Endothelial cell of umbilical vein (primary cell): ENCODE data around the gene ZIC2.

Experiments
- JUN ChIP-seq: IDR thresholded peaks from 2 replicates; pipeline ENCODE4 v1.6.1; 2011; ENCODE audit warnings: borderline replicate concordance, low read depth; ENCODE audit not compliant: insufficient read length, insufficient read depth
- POLR2A ChIP-seq: IDR thresholded peaks from 2 replicates; pipeline ENCODE4 v1.6.1; 2012; ENCODE audit warnings: low read depth, mild to moderate bottlenecking, control low read depth, low read length
- POLR2AphosphoS5 ChIP-seq: IDR thresholded peaks from 2 replicates; pipeline ENCODE4 v1.6.1; 2012; ENCODE audit warnings: low read depth, mild to moderate bottlenecking, control low read depth, low read length, moderate library complexity; ENCODE audit not compliant: insufficient read depth
- TF ChIP-seq, protein P1 (sequence below), 2 donors: IDR thresholded peaks; 1 replicate in 1 of 2; 2 replicates in 1 of 2; pipeline ENCODE4 v1.5.1; 2011; ENCODE audit warnings: low read length in 2 of 2, mild to moderate bottlenecking in 2 of 2, moderate library complexity in 2 of 2, control low read depth in 1 of 2, inconsistent platforms in 1 of 2, low read depth in 1 of 2; ENCODE audit not compliant: insufficient read depth in 1 of 2; ENCODE audit errors: extremely low read depth in 1 of 2

DNA sequence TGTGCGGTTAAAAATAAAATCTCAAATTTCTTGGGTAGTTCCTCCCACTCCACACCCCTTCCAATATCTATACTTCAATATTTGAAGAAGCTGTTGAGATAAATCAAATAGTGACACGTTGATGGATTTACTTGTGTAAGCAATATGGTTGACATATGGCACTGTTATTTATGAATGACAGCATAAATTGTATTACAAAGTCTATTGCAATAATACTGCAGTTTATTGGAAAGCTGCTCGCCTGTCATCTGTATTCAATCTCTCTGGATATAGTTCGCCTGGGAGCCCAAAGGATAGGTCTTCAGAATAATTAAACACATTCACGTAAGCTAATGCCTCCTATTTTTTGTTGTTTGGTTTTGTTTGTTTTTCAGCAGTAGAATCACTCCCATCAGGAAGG, 5.0 kb upstream of the ZIC2 start:
- no peak for TF ChIP-seq POLR2AphosphoS5
- TF ChIP-seq, protein P1, sequence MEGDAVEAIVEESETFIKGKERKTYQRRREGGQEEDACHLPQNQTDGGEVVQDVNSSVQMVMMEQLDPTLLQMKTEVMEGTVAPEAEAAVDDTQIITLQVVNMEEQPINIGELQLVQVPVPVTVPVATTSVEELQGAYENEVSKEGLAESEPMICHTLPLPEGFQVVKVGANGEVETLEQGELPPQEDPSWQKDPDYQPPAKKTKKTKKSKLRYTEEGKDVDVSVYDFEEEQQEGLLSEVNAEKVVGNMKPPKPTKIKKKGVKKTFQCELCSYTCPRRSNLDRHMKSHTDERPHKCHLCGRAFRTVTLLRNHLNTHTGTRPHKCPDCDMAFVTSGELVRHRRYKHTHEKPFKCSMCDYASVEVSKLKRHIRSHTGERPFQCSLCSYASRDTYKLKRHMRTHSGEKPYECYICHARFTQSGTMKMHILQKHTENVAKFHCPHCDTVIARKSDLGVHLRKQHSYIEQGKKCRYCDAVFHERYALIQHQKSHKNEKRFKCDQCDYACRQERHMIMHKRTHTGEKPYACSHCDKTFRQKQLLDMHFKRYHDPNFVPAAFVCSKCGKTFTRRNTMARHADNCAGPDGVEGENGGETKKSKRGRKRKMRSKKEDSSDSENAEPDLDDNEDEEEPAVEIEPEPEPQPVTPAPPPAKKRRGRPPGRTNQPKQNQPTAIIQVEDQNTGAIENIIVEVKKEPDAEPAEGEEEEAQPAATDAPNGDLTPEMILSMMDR (IDR thresholded peaks at IDR 0.05; ENCODE audit: extremely low read depth in 1 of 2, insufficient read depth in 1 of 2, low read depth in 1 of 2, low read length in 2 of 2), result no peak
- TF ChIP-seq JUN, result no peak
- no peak for TF ChIP-seq POLR2A
